Epithelial cell of esophagus (primary cell): ENCODE data around the gene IGFBP4.

ENCODE experiments used
- DNase-seq: peaks from one replicate; pipeline ENCODE4 v3.0.0; 2010; ENCODE audit warnings: low read depth
- H3K4me3 ChIP-seq: 2 replicates; pipeline ENCODE4 v1.5.1; 2011; ENCODE audit warnings: mild to moderate bottlenecking, low read length, control low read depth
- CTCF ChIP-seq: IDR thresholded peaks from 2 replicates; pipeline ENCODE4 v1.5.1; 2011; ENCODE audit warnings: low read depth, mild to moderate bottlenecking, low read length, control low read depth, inconsistent platforms; ENCODE audit not compliant: insufficient read depth; ENCODE audit errors: missing control alignments

The IGFBP4 gene

GRCh38 chr17:40480501-40481003, 37.3 kb downstream of the IGFBP4 start:
- H3K4me3 ChIP-seq, result no peak overlapping the region
- no peak for TF ChIP-seq CTCF
- DNase-seq, result peak; percentile 67

GRCh38 chr17:40481106-40481505, 37.9 kb downstream of the IGFBP4 start:
- no peak for TF ChIP-seq CTCF
- DNase-seq, result no peak
- no peak overlapping the region for H3K4me3 ChIP-seq

- DNase-seq, result peak; percentile 68
- no peak for TF ChIP-seq CTCF
- H3K4me3 ChIP-seq, result no peak overlapping the region
Measured at GRCh38 chr17:40482722-40483121, 39.5 kb downstream of the IGFBP4 start.

- peak; percentile 36 for DNase-seq
- H3K4me3 ChIP-seq, result no peak overlapping the region
- TF ChIP-seq CTCF, result no peak
Measured at GRCh38 chr17:40483679-40484078, 40.4 kb downstream of the IGFBP4 start.

GRCh38 chr17:40484285-40484972, 41.2 kb downstream of the IGFBP4 start:
- peak; percentile 49 for DNase-seq
- TF ChIP-seq CTCF, result no peak
- no peak overlapping the region for H3K4me3 ChIP-seq

- no peak for TF ChIP-seq CTCF
- H3K4me3 ChIP-seq, result no peak overlapping the region
- DNase-seq, result no peak
Measured at GRCh38 chr17:40484973-40485530, 41.8 kb downstream of the IGFBP4 start.
